Measurements from ENCODE around the gene IL12RB2. TPM values are rescaled to one million over a fixed set of nuclear protein-coding genes. Genes with fewer than 3 reads are reported as not detected.

The IL12RB2 gene
- total RNA-seq, 6 experiments from 2014 or later = 0.12 to 1.3 (median 0.31) TPM

- Histone ChIP-seq H3K27ac (no peak overlapping the region), H3K27me3 (no peaks in the 10 kb centered on the region), H3K36me3 (peaks cover 8 to 36% (median 20%) of the 10 kb centered on the region in 4 donors), H3K9me3 (no peaks in the 10 kb centered on the region), H3K4me3 (peak overlapping the region in 2 of 3 donors; percentile 75 to 80), H3K4me1 (peaks cover 0 to 12% (median 6%) of the 10 kb centered on the region in 4 donors)
- TF ChIP-seq POLR2A (IDR thresholded peaks at IDR 0.05) = no peak
- no peak for TF ChIP-seq CTCF (IDR thresholded peaks at IDR 0.05)
- no peak for ATAC-seq
- 3% methylated on average over 2 of the region's 2 CpGs for WGBS (ENCODE audit: insufficient coverage, low coverage, low lambda C conversion rate, missing lambda C conversion rate)
- intact Hi-C loops (cut with DNase I) = no loop called here
- DNase-seq = no peak
Observed at GRCh38 chr1:67427465-67427864, 119.8 kb downstream of the IL12RB2 start.

- Histone ChIP-seq H3K27me3 (no peaks in the 10 kb centered on the region), H3K4me1 (peaks cover 0 to 12% (median 6%) of the 10 kb centered on the region in 4 donors), H3K9me3 (no peaks in the 10 kb centered on the region), H3K36me3 (peaks cover 8 to 31% (median 18%) of the 10 kb centered on the region in 4 donors), H3K27ac (no peak overlapping the region), H3K4me3 (peak overlapping the region; percentile 71 to 80 (median 75))
- no peak for ATAC-seq
- TF ChIP-seq CTCF (IDR thresholded peaks at IDR 0.05) = no peak
- no peak for TF ChIP-seq POLR2A (IDR thresholded peaks at IDR 0.05)
- intact Hi-C loops (cut with DNase I) = no loop called here
- WGBS (ENCODE audit: insufficient coverage, low coverage, low lambda C conversion rate, missing lambda C conversion rate) = 0% methylated on average over 3 of the region's 3 CpGs
- DNase-seq = no peak
Observed at GRCh38 chr1:67427947-67428346, 120.3 kb downstream of the IL12RB2 start.

GRCh38 chr1:67429011-67429527, 121.4 kb downstream of the IL12RB2 start:
- 0% methylated on average over 16 of the region's 25 CpGs for WGBS (ENCODE audit: insufficient coverage, low coverage, low lambda C conversion rate, missing lambda C conversion rate)
- Histone ChIP-seq H3K9me3 (no peaks in the 10 kb centered on the region), H3K27me3 (no peaks in the 10 kb centered on the region), H3K4me3 (peak overlapping the region; percentile 71 to 80 (median 75)), H3K36me3 (peaks cover 3 to 20% (median 11%) of the 10 kb centered on the region in 4 donors), H3K27ac (peak overlapping the region; percentile 77 to 90 (median 89)), H3K4me1 (peaks cover 0 to 12% (median 6%) of the 10 kb centered on the region in 4 donors)
- ATAC-seq (no peak), DNase-seq (no peak)
- intact Hi-C loops (cut with DNase I) = no loop called here
- TF ChIP-seq POLR2A (IDR thresholded peaks at IDR 0.05) = no peak
- no peak for TF ChIP-seq CTCF (IDR thresholded peaks at IDR 0.05)

GRCh38 chr1:67429528-67430357, 122.1 kb downstream of the IL12RB2 start:
- ATAC-seq (peak; percentile 1 to 19 (median 7)), DNase-seq (peak; percentile 43 to 61 (median 48))
- Histone ChIP-seq H3K4me3 (peak overlapping the region; percentile 71 to 80 (median 75)), H3K27ac (peak overlapping the region; percentile 77 to 90 (median 89)), H3K27me3 (no peaks in the 10 kb centered on the region), H3K9me3 (no peaks in the 10 kb centered on the region), H3K4me1 (peaks cover 0 to 12% (median 6%) of the 10 kb centered on the region in 4 donors), H3K36me3 (peaks cover 0 to 13% (median 6%) of the 10 kb centered on the region in 4 donors)
- no peak for TF ChIP-seq CTCF (IDR thresholded peaks at IDR 0.05)
- no peak for TF ChIP-seq POLR2A (IDR thresholded peaks at IDR 0.05)
- intact Hi-C loops (cut with DNase I) = no loop called here
- WGBS (ENCODE audit: insufficient coverage, low coverage, low lambda C conversion rate, missing lambda C conversion rate) = under 1% methylated on average over 26 of the region's 69 CpGs
